B cell (primary cell): ENCODE results near the gene NTM. TPM values are rescaled to one million over a fixed set of nuclear protein-coding genes. Genes with fewer than 3 reads are reported as not detected.

Source experiments
- ATAC-seq: fragments of 200-7000 bp; cut with Tn5 transposase; one replicate; pipeline ENCODE4 v1.10.0; 2021; ENCODE audit warnings: low read depth, mild to moderate bottlenecking, moderate number of reproducible peaks, moderate library complexity
- CTCF ChIA-PET: fragments of 350-600 bp; sonication (Branson Sonifier 250); formaldehyde crosslinking; loops from one replicate; lab custom pipeline; 2021; ENCODE audit warnings: antibody characterized with exemption, inconsistent platforms; lab: Charles Lee
- POLR2A ChIA-PET: fragments of 350-600 bp; sonication (Branson Sonifier 250); formaldehyde crosslinking; loops from one replicate; lab custom pipeline; 2021; ENCODE audit warnings: antibody characterized with exemption; lab: Charles Lee
- DNase-seq: peaks from one replicate; pipeline ENCODE4 v3.0.0; 2013
- H2AFZ ChIP-seq: 2 replicates; pipeline ENCODE4 v1.6.1; 2012; ENCODE audit warnings: mild to moderate bottlenecking, low read depth, low read length; ENCODE audit not compliant: insufficient read depth, poor library complexity, severe bottlenecking
- H3K27ac ChIP-seq, 2 donors: 1 replicate in 1 of 2; 2 replicates in 1 of 2; pipeline ENCODE4 v1.5.1; 2012 to 2013; ENCODE audit warnings: low read length in 2 of 2, mild to moderate bottlenecking in 2 of 2, moderate library complexity in 1 of 2
- H3K27me3 ChIP-seq, 4 experiments: fragments of 200-600 bp in 1 of 4; sonication (generic) in 1 of 4; replicated peaks in 1 of 4; 1 replicate in 2 of 4; 2 replicates in 2 of 4; pipeline versions ENCODE4 v1.6.1 to v1.7.0; 2013 to 2016; ENCODE audit warnings: low read length in 3 of 4, mild to moderate bottlenecking in 2 of 4, mixed read lengths in 1 of 4, moderate library complexity in 1 of 4; ENCODE audit not compliant: insufficient read depth in 4 of 4, control insufficient read depth in 3 of 4; ENCODE audit errors: control extremely low read depth in 1 of 4
- H3K36me3 ChIP-seq, 2 experiments: replicated peaks in 1 of 2; 1 replicate in 1 of 2; 2 replicates in 1 of 2; pipeline versions ENCODE4 v1.6.1 to v1.7.1; 2013; ENCODE audit warnings: low read length in 1 of 2; ENCODE audit not compliant: insufficient read depth in 2 of 2, control insufficient read depth in 1 of 2; ENCODE audit errors: control extremely low read depth in 1 of 2, extremely low read depth in 1 of 2
- H3K4me1 ChIP-seq, 2 donors: fragments of 200-600 bp in 1 of 2; sonication (generic) in 1 of 2; 1 replicate in 1 of 2; 2 replicates in 1 of 2; pipeline versions ENCODE4 v1.5.1 to v1.6.1; 2013 to 2017; ENCODE audit warnings: low read length in 2 of 2; ENCODE audit not compliant: control insufficient read depth in 2 of 2, insufficient read depth in 2 of 2
- H3K4me2 ChIP-seq: replicated peaks from 2 replicates; pipeline ENCODE3; 2012; ENCODE audit warnings: mild to moderate bottlenecking, low read depth, low read length; ENCODE audit not compliant: poor library complexity, severe bottlenecking
- H3K4me3 ChIP-seq, 5 experiments: fragments of 200-600 bp in 1 of 5; sonication (generic) in 1 of 5; 1 replicate in 3 of 5; 2 replicates in 2 of 5; pipeline versions ENCODE4 v1.5.1 to v1.7.0; 2011 to 2016; ENCODE audit warnings: low read length in 4 of 5, mild to moderate bottlenecking in 4 of 5, low read depth in 2 of 5, control low read depth in 1 of 5, moderate library complexity in 1 of 5; ENCODE audit not compliant: insufficient read depth in 1 of 5; ENCODE audit errors: control extremely low read depth in 1 of 5, extremely low read depth in 1 of 5
- H3K79me2 ChIP-seq: fragments of 200-600 bp; sonication (generic); one replicate; pipeline ENCODE4 v1.6.0; 2016; ENCODE audit warnings: low read length; ENCODE audit not compliant: control insufficient read depth, insufficient read depth
- H3K9ac ChIP-seq: fragments of 200-600 bp; sonication (generic); 2 replicates; pipeline ENCODE4 v1.6.1; 2017; ENCODE audit warnings: mild to moderate bottlenecking, low read length, moderate library complexity
- H3K9me3 ChIP-seq, 3 donors: one replicate each; pipeline versions ENCODE4 v1.6.1 to v1.7.1; 2013; ENCODE audit warnings: low read length in 2 of 3; ENCODE audit not compliant: control insufficient read depth in 2 of 3, insufficient read depth in 1 of 3; ENCODE audit errors: control extremely low read depth in 1 of 3
- H4K20me1 ChIP-seq: 2 replicates; pipeline ENCODE4 v1.6.0; 2012; ENCODE audit warnings: mild to moderate bottlenecking, low read length; ENCODE audit not compliant: insufficient read depth, control insufficient read depth, poor library complexity, severe bottlenecking
- H3K27ac Mint-ChIP-seq: one replicate; pipeline ENCODE4 v1.8.0; 2021; ENCODE audit warnings: mixed read lengths
- H3K27me3 Mint-ChIP-seq: one replicate; pipeline ENCODE4 v1.8.0; 2021; ENCODE audit warnings: mixed read lengths
- H3K4me1 Mint-ChIP-seq: one replicate; pipeline ENCODE4 v1.8.0; 2021; ENCODE audit warnings: mixed read lengths
- H3K4me3 Mint-ChIP-seq: one replicate; pipeline ENCODE4 v1.8.0; 2021; ENCODE audit warnings: mixed read lengths
- H3K9me3 Mint-ChIP-seq: one replicate; pipeline ENCODE4 v1.8.0; 2022; ENCODE audit warnings: mixed read lengths; ENCODE audit not compliant: insufficient read depth
- EZH2 ChIP-seq: IDR thresholded peaks from 2 replicates; pipeline ENCODE4 v1.6.1; 2012; ENCODE audit warnings: borderline replicate concordance, low read depth, mild to moderate bottlenecking, moderate library complexity, low read length; ENCODE audit not compliant: insufficient read depth, poor library complexity, severe bottlenecking
- WGBS: methylation state at CpG from one replicate; pipeline ENCODE4 v1.1.5; 2013; ENCODE audit warnings: missing lambda C conversion rate; ENCODE audit not compliant: insufficient coverage; 5-methylcytosine and 5-hydroxymethylcytosine counted together
- intact Hi-C: fragments of 100-400 bp; cut with micrococcal nuclease; formaldehyde crosslinking; loops from one replicate; pipeline ENCODE4 v1.10.0; 2022
- polyA plus RNA-seq: library from polyadenylated mRNA; depleted of rRNA; stranded (reverse); fragments of >200 nt; gene quantifications from 2 replicates; pipeline ENCODE4 v1.2.3, GENCODE V29; 2012
- total RNA-seq, 2 donors: library from RNA; stranded (reverse); fragments of 120-200 nt in 1 of 2; gene quantifications; 1 replicate in 1 of 2; 2 replicates in 1 of 2; pipeline versions ENCODE4 v1.2.3 to v1.2.4, GENCODE V29; 2013 to 2022
- TF ChIP-seq, protein P1 (sequence below): fragments of 200-600 bp; IDR thresholded peaks from one replicate; pipeline ENCODE4 v1.8.0; 2022; ENCODE audit warnings: antibody characterized with exemption, mild to moderate bottlenecking

NTM gene
- total and polyA plus RNA-seq, 2 donors (not counting 1 experiment from before 2014, with no cell fraction given) = not detected

GRCh38 chr11:131980199-131980598 lies 609.8 kb downstream of the NTM start:
- TF ChIP-seq EZH2 = no peak
- TF ChIP-seq, protein P1, sequence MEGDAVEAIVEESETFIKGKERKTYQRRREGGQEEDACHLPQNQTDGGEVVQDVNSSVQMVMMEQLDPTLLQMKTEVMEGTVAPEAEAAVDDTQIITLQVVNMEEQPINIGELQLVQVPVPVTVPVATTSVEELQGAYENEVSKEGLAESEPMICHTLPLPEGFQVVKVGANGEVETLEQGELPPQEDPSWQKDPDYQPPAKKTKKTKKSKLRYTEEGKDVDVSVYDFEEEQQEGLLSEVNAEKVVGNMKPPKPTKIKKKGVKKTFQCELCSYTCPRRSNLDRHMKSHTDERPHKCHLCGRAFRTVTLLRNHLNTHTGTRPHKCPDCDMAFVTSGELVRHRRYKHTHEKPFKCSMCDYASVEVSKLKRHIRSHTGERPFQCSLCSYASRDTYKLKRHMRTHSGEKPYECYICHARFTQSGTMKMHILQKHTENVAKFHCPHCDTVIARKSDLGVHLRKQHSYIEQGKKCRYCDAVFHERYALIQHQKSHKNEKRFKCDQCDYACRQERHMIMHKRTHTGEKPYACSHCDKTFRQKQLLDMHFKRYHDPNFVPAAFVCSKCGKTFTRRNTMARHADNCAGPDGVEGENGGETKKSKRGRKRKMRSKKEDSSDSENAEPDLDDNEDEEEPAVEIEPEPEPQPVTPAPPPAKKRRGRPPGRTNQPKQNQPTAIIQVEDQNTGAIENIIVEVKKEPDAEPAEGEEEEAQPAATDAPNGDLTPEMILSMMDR = no peak
- intact Hi-C loops = no loop called here
- CTCF ChIA-PET = no interaction called here
- Histone ChIP-seq H3K27me3 (no peaks in the 10 kb centered on the region), H3K9me3 (peaks cover 0 to 4% (median 2%) of the 10 kb centered on the region in 3 donors), H3K4me2 (no peak overlapping the region), H4K20me1 (no peaks in the 10 kb centered on the region), H3K4me3 (no peak overlapping the region), H3K9ac (no peak overlapping the region), H3K79me2 (no peaks in the 10 kb centered on the region), H2AFZ (no peak overlapping the region), H3K4me1 (no peaks in the 10 kb centered on the region), H3K36me3 (no peaks in the 10 kb centered on the region), H3K27ac (no peak overlapping the region)
- H3K4me1 Mint-ChIP-seq = no peaks in the 10 kb centered on the region
- POLR2A ChIA-PET = no interaction called here
- no peak overlapping the region for H3K27ac Mint-ChIP-seq
- DNase-seq = no peak
- ATAC-seq = no peak
- H3K27me3 Mint-ChIP-seq = no peaks in the 10 kb centered on the region
- WGBS = no CpG with 5 or more reads among the region's 3 CpGs
- H3K4me3 Mint-ChIP-seq = no peak overlapping the region
- peaks cover 2% of the 10 kb centered on the region for H3K9me3 Mint-ChIP-seq

DNA sequence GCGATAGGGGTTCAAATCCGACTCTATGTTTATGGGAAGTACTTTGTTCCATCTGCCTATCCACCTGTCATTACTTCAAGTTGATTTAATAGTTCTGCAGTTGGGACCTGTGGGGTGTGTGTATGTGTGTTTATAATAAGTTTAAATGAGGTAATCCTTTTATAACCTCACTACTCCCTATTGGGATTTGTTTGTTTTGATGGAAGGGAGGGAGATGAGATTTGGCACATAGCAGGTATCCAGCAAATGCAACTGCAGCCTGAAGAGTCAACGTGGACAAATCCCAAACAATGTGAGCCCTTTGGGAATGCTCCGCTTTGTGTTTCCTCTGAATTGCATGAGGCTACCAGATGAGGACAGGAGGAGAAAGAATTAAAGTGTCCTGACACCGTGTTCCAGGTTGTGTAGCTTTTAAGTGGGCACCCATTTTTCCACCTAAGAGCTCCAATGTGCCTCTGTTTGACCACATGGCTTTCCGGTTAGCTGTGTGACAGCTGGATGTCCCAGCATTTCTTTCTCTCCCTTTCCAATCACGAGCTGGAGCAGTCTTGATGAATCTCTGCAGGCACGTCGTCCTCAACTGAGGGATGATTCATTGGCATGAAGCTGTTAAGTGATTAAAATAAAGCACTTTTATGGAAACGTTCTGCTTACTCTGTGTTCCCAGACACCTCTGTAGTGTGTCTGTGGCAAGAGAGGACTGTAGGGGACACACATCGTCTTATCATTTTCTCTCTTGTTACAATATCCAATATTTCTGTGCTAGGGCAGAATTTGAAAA lies 610.7 kb downstream of the NTM start:
- no peak overlapping the region for H3K4me3 Mint-ChIP-seq

More for the DNA sequence above, 610.7 kb downstream of the NTM start:
- Mint-ChIP-seq H3K4me1 (no peaks in the 10 kb centered on the region), H3K27ac (no peak overlapping the region), H3K27me3 (no peaks in the 10 kb centered on the region), H3K9me3 (peaks cover 2% of the 10 kb centered on the region)
- CTCF ChIA-PET = no interaction called here
- TF ChIP-seq, protein P1 = no peak
- TF ChIP-seq EZH2 = no peak
- Histone ChIP-seq H4K20me1 (no peaks in the 10 kb centered on the region), H3K79me2 (no peaks in the 10 kb centered on the region), H2AFZ (no peak overlapping the region), H3K9ac (no peak overlapping the region), H3K4me2 (no peak overlapping the region), H3K27ac (no peak overlapping the region), H3K36me3 (no peaks in the 10 kb centered on the region), H3K4me3 (no peak overlapping the region), H3K27me3 (no peaks in the 10 kb centered on the region), H3K9me3 (peaks cover 0 to 7% (median 2%) of the 10 kb centered on the region in 3 donors), H3K4me1 (no peaks in the 10 kb centered on the region)
- intact Hi-C loops = no loop called here
- DNase-seq (no peak), ATAC-seq (no peak)
- 76% methylated on average over 4 of the region's 11 CpGs for WGBS
- POLR2A ChIA-PET = no interaction called here
